GM13977 (cell line): ENCODE results near the gene ABHD16A.

Source experiments
- DNase-seq: peaks from one replicate; pipeline ENCODE4 v3.0.0; 2012; ENCODE audit warnings: low spot score
- in situ Hi-C: fragments of 300-500 bp; cut with MboI; formaldehyde crosslinking; loops from one replicate; pipeline ENCODE4 v1.12.0; 2022; ENCODE audit warnings: low sequenced_read_pairs, low pct_unique_long_range_greater_than_20kb, mixed read lengths, inconsistent platforms; ENCODE audit not compliant: unreplicated experiment
- TF ChIP-seq, protein P1 (sequence below): IDR thresholded peaks from 2 replicates; pipeline ENCODE4 v1.5.1; 2012; ENCODE audit warnings: mild to moderate bottlenecking, control low read depth; ENCODE audit not compliant: insufficient read depth; ENCODE audit errors: extremely low read depth, missing control alignments

Gene ABHD16A

DNA sequence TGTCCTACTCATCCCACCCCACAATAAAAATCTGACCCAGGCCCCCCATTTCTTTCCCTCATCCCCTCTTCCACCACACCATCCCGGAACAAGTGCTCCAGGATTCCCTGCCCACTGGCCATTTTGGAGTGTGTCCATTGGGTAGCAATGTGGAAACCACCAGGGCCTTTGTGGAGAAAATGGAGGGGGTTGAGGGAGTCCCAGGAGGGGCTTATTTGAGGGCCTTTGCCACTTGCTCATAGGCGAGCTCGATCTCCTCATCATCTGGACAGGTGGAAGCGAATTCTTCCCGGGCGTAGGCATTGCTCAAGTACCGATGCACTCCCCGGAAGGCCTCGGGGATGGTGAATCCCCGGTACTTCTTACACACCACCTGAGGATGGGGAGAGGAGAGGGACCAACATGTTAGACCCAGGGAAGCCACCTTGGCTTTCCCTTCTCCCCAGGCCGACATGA lies 27.5 kb upstream of the ABHD16A start:
- in situ Hi-C loops: no loop called here
- no peak for DNase-seq
- TF ChIP-seq, protein P1, sequence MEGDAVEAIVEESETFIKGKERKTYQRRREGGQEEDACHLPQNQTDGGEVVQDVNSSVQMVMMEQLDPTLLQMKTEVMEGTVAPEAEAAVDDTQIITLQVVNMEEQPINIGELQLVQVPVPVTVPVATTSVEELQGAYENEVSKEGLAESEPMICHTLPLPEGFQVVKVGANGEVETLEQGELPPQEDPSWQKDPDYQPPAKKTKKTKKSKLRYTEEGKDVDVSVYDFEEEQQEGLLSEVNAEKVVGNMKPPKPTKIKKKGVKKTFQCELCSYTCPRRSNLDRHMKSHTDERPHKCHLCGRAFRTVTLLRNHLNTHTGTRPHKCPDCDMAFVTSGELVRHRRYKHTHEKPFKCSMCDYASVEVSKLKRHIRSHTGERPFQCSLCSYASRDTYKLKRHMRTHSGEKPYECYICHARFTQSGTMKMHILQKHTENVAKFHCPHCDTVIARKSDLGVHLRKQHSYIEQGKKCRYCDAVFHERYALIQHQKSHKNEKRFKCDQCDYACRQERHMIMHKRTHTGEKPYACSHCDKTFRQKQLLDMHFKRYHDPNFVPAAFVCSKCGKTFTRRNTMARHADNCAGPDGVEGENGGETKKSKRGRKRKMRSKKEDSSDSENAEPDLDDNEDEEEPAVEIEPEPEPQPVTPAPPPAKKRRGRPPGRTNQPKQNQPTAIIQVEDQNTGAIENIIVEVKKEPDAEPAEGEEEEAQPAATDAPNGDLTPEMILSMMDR: no peak

DNA sequence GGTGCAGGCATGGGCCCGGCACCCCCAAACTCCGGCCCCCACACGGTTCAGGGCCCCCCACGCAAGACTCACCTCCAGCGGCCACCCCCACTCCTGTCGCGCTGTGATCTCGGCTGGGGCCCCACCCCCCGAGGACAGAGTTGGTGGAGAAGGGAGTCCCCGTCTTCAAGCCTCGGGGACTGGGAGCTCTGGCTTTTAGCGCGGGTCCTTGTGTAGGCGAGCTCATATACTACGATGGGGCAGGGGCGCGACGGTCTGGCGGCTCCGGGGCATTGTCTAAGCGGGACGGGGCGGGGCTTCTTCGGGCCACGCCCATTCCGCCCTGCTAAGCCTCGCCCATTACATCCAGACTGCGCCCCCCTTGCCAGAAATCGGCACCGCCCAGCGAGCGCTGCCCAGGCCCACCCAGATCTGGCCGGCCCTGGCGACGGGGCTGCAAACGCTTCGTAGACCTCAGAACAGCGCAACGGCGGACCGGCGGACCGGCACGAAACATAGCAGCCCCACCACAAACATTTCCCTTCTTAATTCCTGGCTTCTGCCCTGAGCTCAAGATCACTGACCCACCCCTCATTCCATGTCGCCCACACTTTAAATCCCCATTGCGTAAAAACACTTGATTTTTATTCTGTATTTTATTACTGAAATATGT lies 27.0 kb upstream of the ABHD16A start:
- in situ Hi-C loops: no loop called here
- DNase-seq: peak; percentile 86
- TF ChIP-seq, protein P1: peak; percentile 5

DNA sequence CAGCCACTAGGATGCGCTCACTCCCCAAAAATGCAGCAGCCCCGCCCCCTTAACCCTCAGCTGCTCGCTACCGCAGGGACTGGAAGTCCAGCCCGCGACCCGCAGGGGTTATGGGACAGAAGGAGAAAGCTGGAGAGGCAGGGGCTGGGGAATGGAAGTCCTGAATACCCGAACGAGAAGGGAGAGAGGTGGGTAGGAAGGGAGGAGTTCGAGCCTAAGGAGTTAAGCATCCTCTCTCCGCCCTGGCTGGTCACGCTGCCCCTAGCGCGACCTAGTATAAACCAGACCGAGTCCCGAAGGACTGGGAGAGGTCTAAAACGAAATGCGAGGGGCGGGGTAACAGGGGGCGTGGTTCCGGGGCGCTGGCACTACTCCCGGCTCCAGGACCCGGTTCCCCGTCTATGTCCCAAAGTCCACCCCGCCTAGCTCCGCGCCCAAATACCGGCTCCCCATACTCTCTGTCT lies 26.4 kb upstream of the ABHD16A start:
- TF ChIP-seq, protein P1: peak; percentile 92
- peak; percentile 87 for DNase-seq
- in situ Hi-C loops: no loop called here

DNA sequence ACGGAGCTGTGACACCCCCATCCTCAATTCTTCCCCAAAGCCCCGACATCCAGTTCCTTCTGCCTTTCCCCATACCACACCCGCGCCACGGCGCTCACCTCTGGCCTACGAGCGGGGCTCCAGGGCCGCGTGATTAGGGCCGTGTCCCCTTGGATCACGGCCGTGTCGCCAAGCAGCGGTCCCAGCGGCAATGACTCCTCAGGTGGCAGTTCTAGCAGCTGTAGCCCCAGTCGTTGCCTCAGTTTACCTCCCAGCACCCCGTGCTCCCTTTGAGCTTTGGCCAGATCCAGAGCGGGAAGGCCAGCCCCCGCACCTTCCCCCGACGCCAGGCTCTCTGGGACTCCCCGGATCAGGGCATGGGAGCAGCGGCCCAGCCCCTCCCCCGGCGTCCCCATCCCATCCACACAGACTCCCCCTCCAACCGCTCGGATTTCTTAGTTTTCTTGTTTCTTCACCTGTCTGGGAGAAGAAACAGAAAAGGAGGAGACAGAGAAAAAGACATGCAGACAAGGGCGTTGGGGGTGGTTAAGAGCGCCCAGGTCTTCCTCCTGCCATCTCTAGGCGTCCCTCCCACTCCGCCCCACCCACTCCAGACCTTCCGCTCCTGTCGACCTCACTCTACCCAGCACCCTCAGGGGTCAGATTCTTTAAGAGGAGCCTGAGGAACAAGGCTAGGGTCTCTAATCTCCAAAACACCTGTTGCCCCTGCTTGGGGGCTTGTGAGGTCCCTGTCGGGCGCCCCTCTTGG lies 25.8 kb upstream of the ABHD16A start, which contains the start of gene DDAH2:
DDAH2 (minus strand) TSS at position 533 of the 748 bp plus-strand sequence; CDS start at position 395, 138 bp downstream.
- TF ChIP-seq, protein P1: no peak

DNA sequence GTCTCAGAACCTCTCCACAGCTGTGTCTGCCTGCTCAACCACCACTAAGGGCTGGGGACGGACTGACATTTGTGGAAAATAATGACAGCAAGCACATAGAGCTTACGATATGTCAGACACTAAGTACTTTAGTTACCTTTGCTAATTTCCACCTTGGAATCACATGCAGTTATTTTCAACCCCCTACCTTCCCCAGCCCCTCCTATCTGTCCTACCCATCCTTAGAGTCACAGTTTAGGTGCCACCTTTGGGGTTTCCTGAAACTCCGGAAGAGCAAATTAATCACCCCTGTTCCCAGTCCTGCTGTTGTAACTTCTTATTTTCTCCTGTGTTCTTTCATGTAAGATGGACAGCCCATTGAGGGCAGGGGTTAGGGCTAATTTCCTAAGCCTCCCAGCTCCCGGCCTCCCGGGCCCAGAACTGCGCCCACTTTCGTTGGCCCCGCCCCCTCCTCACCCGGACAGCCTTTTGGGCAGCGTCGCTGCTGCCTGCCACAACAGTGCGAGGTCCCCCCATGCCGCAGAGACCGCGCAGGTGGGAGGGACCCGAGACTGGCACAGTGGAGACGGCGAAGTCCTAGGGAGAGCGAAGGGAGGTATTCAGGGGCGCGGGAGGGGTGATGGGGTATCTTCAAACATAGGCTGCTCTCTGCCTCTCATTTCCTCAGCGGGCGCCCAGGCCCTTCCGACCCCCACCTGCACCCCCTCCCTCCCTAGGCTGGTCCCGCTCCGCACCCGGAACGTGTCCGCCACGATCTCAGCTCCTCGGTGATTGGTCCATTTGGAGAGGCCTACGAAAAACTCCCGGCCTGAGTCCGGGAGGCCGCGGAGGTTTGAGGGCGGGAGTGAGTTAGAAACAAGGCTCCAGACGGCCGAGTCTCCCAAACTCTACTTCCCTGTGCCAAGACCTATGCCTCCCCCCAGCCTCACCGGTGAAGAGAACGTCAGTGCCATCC lies 24.9 kb upstream of the ABHD16A start:
- TF ChIP-seq, protein P1: no peak
- in situ Hi-C loops: no loop called here
- peak; percentile 88 for DNase-seq

More for the DNA sequence above, 25.8 kb upstream of the ABHD16A start, which contains the start of gene DDAH2:
- no peak for DNase-seq
- in situ Hi-C loops: no loop called here
